Measurements from ENCODE around the gene DHRS7C. TPM values are rescaled to one million over a fixed set of nuclear protein-coding genes. Genes with fewer than 3 reads are reported as not detected.

DHRS7C gene
- not detected for total RNA-seq
- not detected for polyA plus RNA-seq
- total RNA-seq, result 0 reads per million in 6 experiments

GRCh38 chr17:9790889-9791876, at the start of gene DHRS7C:
TSS of gene DHRS7C (minus strand) at chr17:9791592. CDS start at chr17:9791284, 308 bp downstream.
- H3K27me3 Mint-ChIP-seq, result peaks cover 2 to 9% (median 5%) of the 10 kb centered on the region in 5 donors
- POLR2A ChIA-PET, result no interaction called here
- no peaks in the 10 kb centered on the region for H3K4me1 Mint-ChIP-seq
- H3K4me3 Mint-ChIP-seq, result no peak within 1 kb of the TSS
- H3K27ac Mint-ChIP-seq, result no peak within 1 kb of the TSS
- H3K9me3 Mint-ChIP-seq, result no peaks in the 10 kb centered on the region
- DNase-seq (no peak), ATAC-seq (no peak)
- no peaks in the 10 kb centered on the region for H3K36me3 Mint-ChIP-seq

- no peak overlapping the region for H3K27ac Mint-ChIP-seq
- peaks cover 0 to 1% (median 0%) of the 10 kb centered on the region in 9 donors for H3K9me3 Mint-ChIP-seq
- H3K36me3 Mint-ChIP-seq, result no peaks in the 10 kb centered on the region
- no peaks in the 10 kb centered on the region for H3K4me1 Mint-ChIP-seq
- ATAC-seq (no peak), DNase-seq (no peak)
- no peak overlapping the region for H3K4me3 Mint-ChIP-seq
- POLR2A ChIA-PET, result no interaction called here
- peaks cover 4 to 39% (median 26%) of the 10 kb centered on the region in 5 donors for H3K27me3 Mint-ChIP-seq
Measured at GRCh38 chr17:9839433-9839832, 48.0 kb upstream of the DHRS7C start.

GRCh38 chr17:9837551-9838471, 46.4 kb upstream of the DHRS7C start:
- no peak overlapping the region for H3K27ac Mint-ChIP-seq
- H3K4me1 Mint-ChIP-seq, result no peaks in the 10 kb centered on the region

GRCh38 chr17:9833922-9834321, 42.5 kb upstream of the DHRS7C start:
- DNase-seq (no peak), ATAC-seq (no peak)
- Mint-ChIP-seq H3K36me3 (no peaks in the 10 kb centered on the region), H3K4me1 (no peaks in the 10 kb centered on the region), H3K27ac (no peak overlapping the region), H3K27me3 (peaks cover 2 to 16% (median 11%) of the 10 kb centered on the region in 5 donors), H3K4me3 (no peak overlapping the region), H3K9me3 (no peaks in the 10 kb centered on the region)
- POLR2A ChIA-PET, result no interaction called here

More at GRCh38 chr17:9837551-9838471, 46.4 kb upstream of the DHRS7C start:
- H3K36me3 Mint-ChIP-seq, result no peaks in the 10 kb centered on the region
- POLR2A ChIA-PET, result no interaction called here
- no peaks in the 10 kb centered on the region for H3K9me3 Mint-ChIP-seq
- ATAC-seq (no peak), DNase-seq (no peak)
- no peak overlapping the region for H3K4me3 Mint-ChIP-seq
- peaks cover 4 to 29% (median 17%) of the 10 kb centered on the region in 5 donors for H3K27me3 Mint-ChIP-seq

GRCh38 chr17:9830711-9831110, 39.3 kb upstream of the DHRS7C start:
- Mint-ChIP-seq H3K27me3 (peaks cover 5 to 13% (median 6%) of the 10 kb centered on the region in 5 donors), H3K4me3 (no peak overlapping the region), H3K36me3 (no peaks in the 10 kb centered on the region), H3K27ac (no peak overlapping the region), H3K4me1 (no peaks in the 10 kb centered on the region), H3K9me3 (no peaks in the 10 kb centered on the region)
- POLR2A ChIA-PET, result no interaction called here
- ATAC-seq (no peak), DNase-seq (no peak)

- H3K27ac Mint-ChIP-seq, result no peak overlapping the region
- DNase-seq (no peak), ATAC-seq (no peak)
- H3K4me1 Mint-ChIP-seq, result no peaks in the 10 kb centered on the region
- no peak overlapping the region for H3K4me3 Mint-ChIP-seq
- no peaks in the 10 kb centered on the region for H3K9me3 Mint-ChIP-seq
- H3K36me3 Mint-ChIP-seq, result no peaks in the 10 kb centered on the region
- POLR2A ChIA-PET, result no interaction called here
- peaks cover 7 to 21% (median 11%) of the 10 kb centered on the region in 5 donors for H3K27me3 Mint-ChIP-seq
Measured at GRCh38 chr17:9829343-9829742, 38.0 kb upstream of the DHRS7C start.

DNA sequence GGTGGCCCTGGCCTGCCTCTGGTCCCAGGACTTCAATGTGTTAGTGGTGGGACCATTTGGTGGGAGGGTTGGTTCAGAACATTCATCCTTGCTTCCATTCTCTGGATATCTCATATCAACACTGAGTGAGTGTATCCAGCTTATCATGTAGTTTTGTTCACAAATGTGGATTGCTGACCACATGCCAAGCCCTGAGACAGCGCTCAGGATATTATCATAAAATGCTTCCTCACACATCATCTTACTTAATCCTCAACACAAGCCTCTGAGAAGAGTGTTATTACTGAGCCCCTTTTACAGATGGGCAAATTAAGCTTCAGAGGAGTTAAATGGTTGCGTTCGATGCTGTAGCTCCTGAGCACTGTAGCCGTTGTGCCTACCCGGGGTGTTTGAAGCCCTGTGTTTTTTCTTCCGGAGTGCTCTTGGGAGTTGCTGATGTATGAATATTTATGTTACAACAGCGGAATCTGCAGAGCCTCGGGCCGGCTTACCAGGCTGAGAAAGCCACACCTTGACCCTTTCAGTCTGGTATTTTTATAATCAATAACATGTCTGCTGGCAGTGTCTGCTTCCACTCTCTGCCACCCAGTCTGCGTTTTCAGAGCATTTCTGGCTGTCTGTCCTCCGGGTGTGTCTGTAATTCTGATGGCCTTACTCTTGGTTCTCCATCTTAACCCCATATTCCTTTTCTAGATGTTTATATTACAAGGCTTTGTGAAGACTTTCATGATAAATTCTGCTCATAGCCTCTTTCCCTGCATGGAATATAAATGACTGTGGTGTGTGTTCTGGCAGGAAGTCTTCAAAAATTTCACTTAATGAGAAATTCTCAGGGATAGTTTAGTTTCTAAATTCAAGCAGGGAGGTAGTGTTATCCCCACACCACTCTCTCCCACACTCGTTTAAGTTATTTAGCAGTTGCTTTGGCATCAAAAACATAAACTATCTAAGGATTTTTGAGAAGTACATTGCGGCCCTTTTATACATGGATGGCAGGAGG, 37.2 kb upstream of the DHRS7C start:
- H3K9me3 Mint-ChIP-seq, result no peaks in the 10 kb centered on the region
- H3K4me1 Mint-ChIP-seq, result no peaks in the 10 kb centered on the region
- POLR2A ChIA-PET, result no interaction called here
- ATAC-seq (no peak), DNase-seq (no peak)
- H3K36me3 Mint-ChIP-seq, result no peaks in the 10 kb centered on the region
- H3K27ac Mint-ChIP-seq, result no peak overlapping the region
- H3K27me3 Mint-ChIP-seq, result peaks cover 7 to 23% (median 12%) of the 10 kb centered on the region in 5 donors
- no peak overlapping the region for H3K4me3 Mint-ChIP-seq

GRCh38 chr17:9825641-9826150, 34.3 kb upstream of the DHRS7C start, which contains the start of gene GLP2R:
TSS of gene GLP2R (plus strand) at chr17:9825924. CDS start at chr17:9826064, 140 bp downstream.
- POLR2A ChIA-PET, result no interaction called here

GRCh38 chr17:9824797-9825338, 33.5 kb upstream of the DHRS7C start:
- POLR2A ChIA-PET, result no interaction called here
- no peak for DNase-seq
- ATAC-seq, result no peak
- Mint-ChIP-seq H3K4me3 (no peak overlapping the region), H3K9me3 (peaks cover 0 to 5% (median 0%) of the 10 kb centered on the region in 9 donors), H3K27ac (no peak overlapping the region), H3K36me3 (no peaks in the 10 kb centered on the region), H3K4me1 (no peaks in the 10 kb centered on the region), H3K27me3 (peaks cover 9 to 40% (median 16%) of the 10 kb centered on the region in 5 donors)

More at GRCh38 chr17:9825641-9826150, 34.3 kb upstream of the DHRS7C start, which contains the start of gene GLP2R:
- no peak for ATAC-seq
- Mint-ChIP-seq H3K4me1 (no peaks in the 10 kb centered on the region), H3K36me3 (no peaks in the 10 kb centered on the region), H3K27ac (no peak within 1 kb of the TSS), H3K4me3 (no peak within 1 kb of the TSS), H3K27me3 (peaks cover 9 to 40% (median 15%) of the 10 kb centered on the region in 5 donors), H3K9me3 (peaks cover 0 to 5% (median 0%) of the 10 kb centered on the region in 9 donors)
- DNase-seq, result no peak

GRCh38 chr17:9824094-9824493, 32.7 kb upstream of the DHRS7C start:
- DNase-seq, result no peak
- H3K27ac Mint-ChIP-seq, result no peak overlapping the region
- peaks cover 0 to 5% (median 0%) of the 10 kb centered on the region in 9 donors for H3K9me3 Mint-ChIP-seq
- peaks cover 12 to 43% (median 18%) of the 10 kb centered on the region in 5 donors for H3K27me3 Mint-ChIP-seq
- no peak overlapping the region for H3K4me3 Mint-ChIP-seq
- no peaks in the 10 kb centered on the region for H3K4me1 Mint-ChIP-seq
- POLR2A ChIA-PET, result no interaction called here
- H3K36me3 Mint-ChIP-seq, result no peaks in the 10 kb centered on the region
- ATAC-seq, result no peak

DNA sequence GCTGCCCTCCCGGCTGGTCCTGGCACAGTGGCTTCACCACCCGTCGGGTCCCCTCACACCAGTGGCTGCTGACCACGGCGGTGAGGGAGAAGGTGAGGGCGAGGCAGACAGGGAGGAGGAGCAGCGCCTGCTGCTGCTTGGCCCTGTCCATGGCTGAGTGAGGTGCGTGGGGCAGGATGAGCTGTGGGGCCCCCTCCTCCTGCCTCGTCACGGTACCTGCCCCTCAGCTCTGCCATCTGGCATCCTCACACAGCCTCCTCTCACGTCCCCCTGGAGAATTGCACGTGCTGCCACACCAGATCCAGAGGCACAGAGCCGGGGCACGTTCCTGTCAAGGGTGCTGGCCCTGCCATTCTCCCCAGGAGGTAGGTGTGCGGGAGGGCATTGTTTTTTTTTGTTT, 30.5 kb upstream of the DHRS7C start, which contains the start of gene GSG1L2:
Gene GSG1L2 (minus strand): TSS at position 159 of the 400 bp plus-strand sequence. CDS start 8 bp downstream, at position 151.
- no peak for DNase-seq
- ATAC-seq, result no peak
- Mint-ChIP-seq H3K27ac (peak within 1 kb of the TSS in 1 of 10 donors; percentile 0), H3K4me3 (no peak within 1 kb of the TSS), H3K27me3 (peaks cover 13 to 50% (median 17%) of the 10 kb centered on the region in 5 donors), H3K36me3 (no peaks in the 10 kb centered on the region), H3K9me3 (peaks cover 0 to 5% (median 0%) of the 10 kb centered on the region in 9 donors), H3K4me1 (no peaks in the 10 kb centered on the region)
- POLR2A ChIA-PET, result no interaction called here

All from naive thymus-derived CD8-positive, alpha-beta T cell (primary cell).